Upper lobe of left lung (tissue), 4 donors: Measurements from ENCODE around the gene ABCG1.

ENCODE experiments used
- CTCF ChIP-seq, 6 experiments: fragments of 450-650 bp in 4 of 6; fragments of 200-600 bp in 2 of 6; sonication (generic) in 2 of 6; IDR thresholded peaks; one replicate each; pipeline ENCODE4 v1.5.1; 2016 to 2019; ENCODE audit warnings: antibody characterized with exemption in 6 of 6
- EP300 ChIP-seq, 4 donors: sonication (generic); formaldehyde crosslinking; IDR thresholded peaks; one replicate each; pipeline ENCODE4 v1.5.1; 2017; ENCODE audit warnings: antibody characterized with exemption in 4 of 4, control low read depth in 2 of 4
- POLR2A ChIP-seq, 4 donors: fragments of 450-650 bp; IDR thresholded peaks; one replicate each; pipeline ENCODE4 v1.5.1; 2016 to 2017; ENCODE audit warnings: antibody characterized with exemption in 4 of 4, mild to moderate bottlenecking in 2 of 4

- TF ChIP-seq POLR2A (IDR thresholded peaks at IDR 0.05) (no peak), CTCF (IDR thresholded peaks at IDR 0.05) (no peak), EP300 (IDR thresholded peaks at IDR 0.05) (no peak)
Measured at GRCh38 chr21:42242611-42243010, 23.7 kb downstream of the ABCG1 start.
